Measurements from ENCODE around the gene FCAMR. TPM values are rescaled to one million over a fixed set of nuclear protein-coding genes. Genes with fewer than 3 reads are reported as not detected.

Gene FCAMR
- total RNA-seq = not detected
- long read RNA-seq = 0 reads

- DNase-seq (ENCODE audit: missing footprints) = no peak
- no peak for ATAC-seq
- intact Hi-C loops (cut with DNase I) = loop anchor here (10.0 kb wide), 1 partner anchor 46 kb away; the partner anchor contains the start of gene FCMR
Observed at GRCh38 chr1:206970446-206970845, at the start of gene FCAMR. Gene FCAMR, minus strand, starts transcription at chr1:206970460. Its CDS starts 335 bp downstream, at chr1:206970125.

GRCh38 chr1:207019661-207020060 is 49.4 kb upstream of the FCAMR start:
- DNase-seq (ENCODE audit: missing footprints) (no peak), ATAC-seq (no peak)
- intact Hi-C loops (cut with DNase I) = no loop called here

GRCh38 chr1:207019161-207019560 is 48.9 kb upstream of the FCAMR start:
- ATAC-seq (no peak), DNase-seq (ENCODE audit: missing footprints) (no peak)
- intact Hi-C loops (cut with DNase I) = no loop called here

GRCh38 chr1:207018707-207019106 is 48.4 kb upstream of the FCAMR start:
- ATAC-seq (no peak), DNase-seq (ENCODE audit: missing footprints) (no peak)
- intact Hi-C loops (cut with DNase I) = no loop called here

GRCh38 chr1:207017615-207018559 is 47.6 kb upstream of the FCAMR start:
- DNase-seq (ENCODE audit: missing footprints) = no peak
- ATAC-seq = peak; percentile 54
- intact Hi-C loops (cut with DNase I) = no loop called here

- intact Hi-C loops (cut with DNase I) = no loop called here
- ATAC-seq (no peak), DNase-seq (ENCODE audit: missing footprints) (no peak)
Observed at GRCh38 chr1:207015791-207016190, 45.5 kb upstream of the FCAMR start.

GRCh38 chr1:207014728-207015127 is 44.5 kb upstream of the FCAMR start:
- intact Hi-C loops (cut with DNase I) = no loop called here
- ATAC-seq = no peak
- DNase-seq (ENCODE audit: missing footprints) = no peak

- no peak for ATAC-seq
- DNase-seq (ENCODE audit: missing footprints) = no peak
- intact Hi-C loops (cut with DNase I) = no loop called here
Observed at GRCh38 chr1:207013321-207014085, 43.2 kb upstream of the FCAMR start.

GRCh38 chr1:207010726-207011125 is 40.5 kb upstream of the FCAMR start:
- intact Hi-C loops (cut with DNase I) = no loop called here
- DNase-seq (ENCODE audit: missing footprints) (no peak), ATAC-seq (no peak)

GRCh38 chr1:207009945-207010344 is 39.7 kb upstream of the FCAMR start:
- DNase-seq (ENCODE audit: missing footprints) (no peak), ATAC-seq (no peak)
- intact Hi-C loops (cut with DNase I) = no loop called here

GRCh38 chr1:207009182-207009850 is 39.1 kb upstream of the FCAMR start:
- DNase-seq (ENCODE audit: missing footprints) (no peak), ATAC-seq (no peak)
- intact Hi-C loops (cut with DNase I) = no loop called here

- DNase-seq (ENCODE audit: missing footprints) = no peak
- intact Hi-C loops (cut with DNase I) = no loop called here
- no peak for ATAC-seq
Observed at GRCh38 chr1:207007352-207008033, 37.2 kb upstream of the FCAMR start.

GRCh38 chr1:207006914-207007313 is 36.7 kb upstream of the FCAMR start:
- DNase-seq (ENCODE audit: missing footprints) (no peak), ATAC-seq (no peak)
- intact Hi-C loops (cut with DNase I) = no loop called here

- DNase-seq (ENCODE audit: missing footprints) = no peak
- ATAC-seq = no peak
- intact Hi-C loops (cut with DNase I) = no loop called here
Observed at GRCh38 chr1:207006083-207006482, 35.8 kb upstream of the FCAMR start.

- ATAC-seq (peak; percentile 63), DNase-seq (ENCODE audit: missing footprints) (no peak)
- intact Hi-C loops (cut with DNase I) = no loop called here
Observed at GRCh38 chr1:207004931-207005830, 34.9 kb upstream of the FCAMR start.

GRCh38 chr1:207003210-207003609 is 33.0 kb upstream of the FCAMR start:
- intact Hi-C loops (cut with DNase I) = no loop called here
- DNase-seq (ENCODE audit: missing footprints) = no peak
- ATAC-seq = no peak

- no peak for ATAC-seq
- intact Hi-C loops (cut with DNase I) = no loop called here
Observed at GRCh38 chr1:207002724-207003146, 32.5 kb upstream of the FCAMR start.

More at GRCh38 chr1:207002724-207003146, 32.5 kb upstream of the FCAMR start:
- no peak for DNase-seq (ENCODE audit: missing footprints)

Measured in Right ventricle myocardium inferior (tissue), 1 donor.